K562 (cell line): ENCODE measurements around the gene EMC10. TPM values are rescaled to one million over a fixed set of nuclear protein-coding genes. Genes with fewer than 3 reads are reported as not detected.

ENCODE experiments used
- ATAC-seq: fragments of 200-7000 bp; cut with Tn5 transposase; 3 replicates; pipeline ENCODE4 v1.9.1; 2020; ENCODE audit warnings: moderate library complexity
- BruUV-seq: library from RNA; stranded (reverse); fragments of 400-500 nt; replicated peaks from 2 replicates; lab custom pipeline; 2021; lab: Mats Ljungman, UMichigan
- CTCF ChIA-PET: fragments of 300-600 bp; formaldehyde crosslinking; extraction: SDS; loops from one replicate; lab custom pipeline; 2021; ENCODE audit warnings: low intra/inter-chr PET ratio; lab: Yijun Ruan, JAX
- POLR2A ChIA-PET: fragments of 300-600, 350-650 bp; sonication (Branson Sonifier 250); formaldehyde crosslinking; extraction: SDS; loops from one replicate; lab custom pipeline; 2021; ENCODE audit warnings: antibody characterized with exemption, inconsistent platforms; lab: Yijun Ruan, JAX
- DNase-seq, 4 experiments: peaks; one replicate each; pipeline versions ENCODE4 v3.0.0 to v3.0.0-alpha.2; 2011 to 2018; ENCODE audit warnings: low spot score in 3 of 4, mixed read lengths in 3 of 4; ENCODE audit errors: extremely low read depth in 1 of 4
- FAIRE-seq: peaks from 2 replicates; lab custom pipeline; 2011; peaks lifted over from hg19 to GRCh38; lab: Jason Lieb, UNC
- H2AFZ ChIP-seq: 2 replicates; pipeline ENCODE4 v1.6.0; 2011; ENCODE audit warnings: low read depth, low read length, control low read depth, inconsistent platforms
- H3K27ac ChIP-seq: fragments of 200-600 bp; 3 replicates; pipeline ENCODE4 v1.8.0; 2011; ENCODE audit warnings: low read depth, mild to moderate bottlenecking, control low read depth, inconsistent platforms, low read length, moderate library complexity, mixed read lengths; ENCODE audit errors: extremely low read depth
- H3K27me3 ChIP-seq, 2 experiments: fragments of 300-600 bp in 1 of 2; 2 replicates in 1 of 2; 3 replicates in 1 of 2; pipeline versions ENCODE4 v1.6.0 to v1.8.0; 2011; ENCODE audit warnings: inconsistent platforms in 2 of 2, low read length in 2 of 2, mild to moderate bottlenecking in 1 of 2, mixed read lengths in 1 of 2, moderate library complexity in 1 of 2; ENCODE audit not compliant: control insufficient read depth in 2 of 2, insufficient read depth in 2 of 2
- H3K36me3 ChIP-seq: fragments of 300-600 bp; 3 replicates; pipeline ENCODE4 v1.8.0; 2011; ENCODE audit warnings: mild to moderate bottlenecking, low read length, inconsistent platforms; ENCODE audit not compliant: control insufficient read depth, insufficient read depth
- H3K4me1 ChIP-seq, 2 experiments: fragments of 200-600 bp in 1 of 2; replicated peaks in 1 of 2; 2 replicates in 1 of 2; 3 replicates in 1 of 2; pipeline versions ENCODE4 v1.5.1 to v1.8.0; 2011; ENCODE audit warnings: inconsistent platforms in 2 of 2, low read length in 2 of 2, mild to moderate bottlenecking in 1 of 2, mixed read lengths in 1 of 2, moderate library complexity in 1 of 2; ENCODE audit not compliant: control insufficient read depth in 2 of 2, insufficient read depth in 2 of 2
- H3K4me2 ChIP-seq: 2 replicates; pipeline ENCODE4 v1.6.1; 2011; ENCODE audit warnings: low read length, control low read depth, inconsistent platforms, mixed read lengths; ENCODE audit not compliant: insufficient read depth
- H3K4me3 ChIP-seq: fragments of 200-600 bp; sonication (generic), shearing (Covaris generic); 2 replicates; pipeline ENCODE4 v1.5.1; 2016; ENCODE audit warnings: control low read depth, inconsistent platforms
- H3K79me2 ChIP-seq: fragments of 200-600 bp; 3 replicates; pipeline ENCODE4 v1.8.0; 2011; ENCODE audit warnings: low read length, inconsistent platforms; ENCODE audit not compliant: control insufficient read depth, insufficient read depth
- H3K9ac ChIP-seq, 2 experiments: 2 replicates each; pipeline versions ENCODE4 v1.6.0 to v1.6.1; 2011; ENCODE audit warnings: low read depth in 2 of 2, low read length in 2 of 2, control low read depth in 1 of 2, inconsistent platforms in 1 of 2, mild to moderate bottlenecking in 1 of 2, mixed read lengths in 1 of 2; ENCODE audit not compliant: insufficient read depth in 1 of 2
- H3K9me1 ChIP-seq: one replicate; pipeline ENCODE4 v1.6.0; 2011; ENCODE audit warnings: inconsistent platforms, mild to moderate bottlenecking, low read length, moderate library complexity; ENCODE audit not compliant: control insufficient read depth, insufficient read depth
- H3K9me3 ChIP-seq: replicated peaks from 2 replicates; pipeline ENCODE4 v1.5.1; 2011; ENCODE audit warnings: low read depth, low read length, inconsistent platforms; ENCODE audit not compliant: control insufficient read depth, insufficient read depth
- H4K20me1 ChIP-seq: replicated peaks from 2 replicates; pipeline ENCODE4 v1.6.1; 2011; ENCODE audit warnings: low read length, inconsistent platforms, mixed read lengths; ENCODE audit not compliant: control insufficient read depth, insufficient read depth
- BCOR ChIP-seq: fragments of 450-650 bp; IDR thresholded peaks from 2 replicates; pipeline ENCODE4 v1.6.1; 2016
- ESRRA ChIP-seq: fragments of 450-650 bp; IDR thresholded peaks from 2 replicates; pipeline ENCODE4 v1.6.1; 2014; ENCODE audit warnings: low read depth, mild to moderate bottlenecking, moderate library complexity, borderline replicate concordance
- FOXA3 ChIP-seq, 2 experiments: fragments of 450-650 bp in 1 of 2; sonication (generic) in 1 of 2; formaldehyde crosslinking; IDR thresholded peaks in 1 of 2; conservative IDR thresholded peaks in 1 of 2; 2 replicates each; pipeline versions ENCODE4 v1.4.0 to v1.8.0; 2020 to 2022; ENCODE audit warnings: mild to moderate bottlenecking in 2 of 2, missing genetic modification reagents in 1 of 2
- KDM1A ChIP-seq, 2 experiments: fragments of 450-650 bp; IDR thresholded peaks; 2 replicates each; pipeline ENCODE4 v1.6.1; 2016; ENCODE audit warnings: mild to moderate bottlenecking in 2 of 2
- ZNF263 ChIP-seq: sonication (generic); formaldehyde crosslinking; IDR thresholded peaks from 2 replicates; pipeline ENCODE4 v1.8.0; 2022; ENCODE audit warnings: mild to moderate bottlenecking, missing genetic modification reagents, borderline replicate concordance
- WGBS: fragments of 100-300 bp; shearing (Covaris generic); methylation state at CpG from one replicate; pipeline ENCODE4 v1.1.6; 2016; ENCODE audit warnings: low coverage, mixed read lengths; ENCODE audit not compliant: insufficient coverage; ENCODE audit errors: missing lambda C conversion rate; 5-methylcytosine and 5-hydroxymethylcytosine counted together
- in situ Hi-C: fragments of 300-500 bp; cut with MboI; formaldehyde crosslinking; loops from 4 replicates; pipeline ENCODE4 v1.15.0; 2018; ENCODE audit warnings: inconsistent platforms, mixed read lengths
- intact Hi-C: fragments of 100-400 bp; cut with micrococcal nuclease; formaldehyde crosslinking; loops from 2 replicates; pipeline ENCODE4 v1.14.2; 2022
- polyA plus RNA-seq, 8 experiments: library from polyadenylated mRNA; depleted of rRNA in 4 of 8; stranded (reverse) in 5 of 8; unstranded in 3 of 8; fragments of >200 nt; fragmentation: Nextera tagmentation in 2 of 8; fragmentation: Illumina TruSeq in 1 of 8; extraction: Ambion mirVana in 2 of 8; extraction: Trizol in 1 of 8; gene quantifications; 2 replicates each; pipeline versions ENCODE4 v1.2.1 to v1.2.3, GENCODE V29; 2011 to 2014; ENCODE audit warnings: inconsistent platforms in 1 of 8, missing spikeins in 1 of 8
- total RNA-seq, 7 experiments: library from RNA; depleted of rRNA in 6 of 7; stranded (reverse); fragments of >200 nt in 6 of 7; fragmentation: Illumina TruSeq in 2 of 7; extraction: Trizol in 2 of 7; gene quantifications; 2 replicates each; pipeline versions ENCODE4 v1.2.1 to v1.2.3, GENCODE V29; 2011 to 2021; ENCODE audit warnings: low replicate concordance in 1 of 7

The EMC10 gene
- total and polyA plus RNA-seq, 9 of the 15 experiments (the other 6 are each of a cell fraction or from before 2014, with no cell fraction given): 1.4 to 46.0 (median 13.1) TPM

- intact Hi-C loops: no loop called here
- peak; percentile 82; the same call in 1 of the 2 replicates for TF ChIP-seq ZNF263 (CRISPR knock-in tag)
- no peak for TF ChIP-seq ESRRA
- BruUV-seq: no TSS peak
- no peaks in the 10 kb centered on the region for H3K36me3 ChIP-seq
- no peaks in the 10 kb centered on the region for H3K79me2 ChIP-seq
- DNase-seq (no peak), ATAC-seq (no peak), FAIRE-seq (no peak)
- ChIA-PET CTCF (no interaction called here), POLR2A (no interaction called here)
- H3K27ac ChIP-seq: no peak overlapping the region
- WGBS: 29% methylated on average over 5 of the region's 8 CpGs
- H3K4me2 ChIP-seq: no peak overlapping the region
- in situ Hi-C loops: no loop called here
- H3K27me3 ChIP-seq: peaks cover 0 to 10% of the 10 kb centered on the region in 2 experiments; a peak in 2 of 5 replicates
- H3K4me3 ChIP-seq: no peak overlapping the region
- H3K9me3 ChIP-seq: no peaks in the 10 kb centered on the region
- H2AFZ ChIP-seq: no peak overlapping the region
- H3K9ac ChIP-seq: no peak overlapping the region; a peak in 1 of 4 replicates
- H3K4me1 ChIP-seq: peaks cover 3 to 30% of the 10 kb centered on the region in 2 experiments; a peak in 3 of 5 replicates
- H3K9me1 ChIP-seq: no peaks in the 10 kb centered on the region
- H4K20me1 ChIP-seq: no peaks in the 10 kb centered on the region
Observed at GRCh38 chr19:50493171-50493570, 16.9 kb downstream of the EMC10 start.

DNA sequence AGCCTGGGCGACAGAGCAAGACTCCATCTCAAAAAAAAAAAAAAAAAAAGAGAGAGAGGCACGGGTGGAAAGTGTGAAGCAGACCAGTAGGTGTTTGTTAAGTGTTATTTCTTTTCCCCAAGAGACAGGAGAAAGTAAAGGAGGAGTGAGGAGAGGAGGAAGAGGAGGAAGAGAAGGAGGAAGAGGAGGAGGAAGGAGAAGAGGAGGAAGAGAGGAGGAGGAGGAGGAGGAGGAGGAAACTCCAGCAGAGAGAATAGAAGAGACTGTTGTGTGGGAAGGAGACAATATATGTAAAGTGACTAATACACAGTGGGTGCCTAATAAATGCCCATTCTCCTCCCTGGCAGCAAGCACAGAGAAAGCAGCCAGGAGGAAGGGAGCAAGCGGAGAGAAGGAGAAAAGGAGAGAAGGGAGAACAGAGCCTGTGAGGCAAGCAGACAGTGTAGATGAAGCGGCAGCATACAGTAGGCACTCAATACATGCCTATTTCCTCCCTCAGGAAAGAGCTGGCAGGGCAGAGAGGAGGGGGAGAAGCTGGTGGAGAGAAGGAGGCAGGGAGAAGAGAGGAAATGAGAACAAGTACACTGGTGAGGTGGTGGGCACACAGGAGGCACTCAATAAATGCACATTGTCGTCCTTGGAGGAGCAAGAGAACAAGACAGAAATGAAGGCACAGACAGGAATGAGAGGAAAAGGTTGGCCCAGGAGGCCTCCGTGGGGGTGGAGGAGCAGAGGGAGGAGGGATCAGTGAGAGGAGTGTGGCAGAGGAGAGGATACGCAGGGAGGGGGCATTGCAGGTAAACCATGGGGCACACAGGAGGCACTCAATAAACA lies 18.1 kb downstream of the EMC10 start:
- no peaks in the 10 kb centered on the region for H3K9me3 ChIP-seq
- TF ChIP-seq FOXA3 (CRISPR knock-in tag; conservative IDR thresholded peaks at IDR 0.05 in 1 of 2, IDR thresholded peaks at IDR 0.05 in 1 of 2) (no peak), KDM1A (IDR thresholded peaks at IDR 0.05) (peak in 1 of 2 experiments; percentile 37; a peak in 1 of 4 replicates), BCOR (peak; percentile 69; the same call in 1 of the 2 replicates), ZNF263 (CRISPR knock-in tag) (peak; percentile 93)
- 46% methylated on average over 4 of the region's 7 CpGs for WGBS
- no peaks in the 10 kb centered on the region for H3K9me1 ChIP-seq
- FAIRE-seq (no peak), DNase-seq (no peak), ATAC-seq (no peak)
- no peak overlapping the region for H2AFZ ChIP-seq
- CTCF ChIA-PET: no interaction called here
- peaks cover 0 to 10% of the 10 kb centered on the region in 2 experiments; a peak in 2 of 5 replicates for H3K27me3 ChIP-seq
- H3K4me1 ChIP-seq: peaks cover 3 to 25% of the 10 kb centered on the region in 2 experiments; a peak in 3 of 5 replicates
- in situ Hi-C loops (no loop called here), intact Hi-C loops (no loop called here)
- no TSS peak for BruUV-seq
- no peaks in the 10 kb centered on the region for H3K36me3 ChIP-seq
- H3K27ac ChIP-seq: no peak overlapping the region
- POLR2A ChIA-PET: interaction anchor here (0.6 kb wide), 2 partner anchors 148 to 225 kb away, joined by 3 to 5 read pairs; no protein-coding TSS in a partner anchor
- no peaks in the 10 kb centered on the region for H3K79me2 ChIP-seq
- H3K9ac ChIP-seq: no peak overlapping the region
- H4K20me1 ChIP-seq: no peaks in the 10 kb centered on the region
- H3K4me3 ChIP-seq: no peak overlapping the region
- H3K4me2 ChIP-seq: no peak overlapping the region
